ENCODE data around the gene INF2. TPM values are rescaled to one million over a fixed set of nuclear protein-coding genes. Genes with fewer than 3 reads are reported as not detected.

Gene INF2
- polyA plus RNA-seq, 1 experiment, result 14.9 TPM

DNA sequence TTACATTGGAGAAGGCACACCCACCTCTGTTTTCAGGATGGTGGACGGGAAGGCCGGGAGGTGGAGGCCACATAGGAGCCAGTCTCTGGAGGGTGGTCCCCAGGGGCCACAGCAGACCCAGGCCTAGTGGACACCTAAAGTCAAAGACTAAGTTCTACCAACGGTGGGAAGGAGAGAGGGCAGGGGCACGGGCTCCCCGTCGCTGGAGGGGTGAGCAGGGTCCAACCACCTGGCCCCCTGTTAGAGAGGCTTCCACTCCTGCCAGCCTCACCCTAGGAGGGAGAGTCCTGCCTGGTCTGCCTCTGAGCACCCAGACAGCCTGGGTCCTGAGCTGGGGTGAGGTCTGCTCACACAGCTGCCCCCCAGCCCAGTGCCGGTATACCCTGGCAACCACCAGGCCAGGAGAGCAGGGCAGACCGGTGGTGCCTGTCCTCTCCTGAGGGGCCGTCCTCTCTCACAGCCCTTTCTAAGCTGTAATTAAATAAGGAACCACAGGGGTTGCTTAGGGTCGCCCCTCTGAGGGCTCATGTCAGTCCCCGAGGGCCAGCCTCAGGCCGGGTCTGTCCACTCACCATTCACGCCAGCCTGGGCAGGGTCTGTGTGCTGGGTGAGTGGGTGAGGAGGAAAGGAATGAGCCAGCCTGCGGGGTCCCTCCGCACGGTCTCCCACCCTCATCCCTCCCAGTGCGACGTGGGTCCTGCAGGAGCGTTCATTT lies 2.3 kb downstream of the INF2 start:
- ChIA-PET POLR2A (no interaction called here), CTCF (interaction anchor here (1.3 to 2.0 kb wide), 2 partner anchors 17 to 32 kb away, joined by 4 to 5 read pairs; partner anchors contain the start of gene ADSS1)
- Histone ChIP-seq H3K27me3 (ENCODE audit: control insufficient read depth, insufficient read depth, low read length) (no peaks in the 10 kb centered on the region), H3K9me3 (ENCODE audit: control insufficient read depth, insufficient read depth, low read length) (no peaks in the 10 kb centered on the region; the same call in 1 of the 2 replicates), H3K4me3 (ENCODE audit: low read depth, low read length) (peak overlapping the region; percentile 87; the same call in 1 of the 2 replicates), H3K27ac (ENCODE audit: low read depth, low read length) (no peak overlapping the region)
- TF ChIP-seq, protein P1, sequence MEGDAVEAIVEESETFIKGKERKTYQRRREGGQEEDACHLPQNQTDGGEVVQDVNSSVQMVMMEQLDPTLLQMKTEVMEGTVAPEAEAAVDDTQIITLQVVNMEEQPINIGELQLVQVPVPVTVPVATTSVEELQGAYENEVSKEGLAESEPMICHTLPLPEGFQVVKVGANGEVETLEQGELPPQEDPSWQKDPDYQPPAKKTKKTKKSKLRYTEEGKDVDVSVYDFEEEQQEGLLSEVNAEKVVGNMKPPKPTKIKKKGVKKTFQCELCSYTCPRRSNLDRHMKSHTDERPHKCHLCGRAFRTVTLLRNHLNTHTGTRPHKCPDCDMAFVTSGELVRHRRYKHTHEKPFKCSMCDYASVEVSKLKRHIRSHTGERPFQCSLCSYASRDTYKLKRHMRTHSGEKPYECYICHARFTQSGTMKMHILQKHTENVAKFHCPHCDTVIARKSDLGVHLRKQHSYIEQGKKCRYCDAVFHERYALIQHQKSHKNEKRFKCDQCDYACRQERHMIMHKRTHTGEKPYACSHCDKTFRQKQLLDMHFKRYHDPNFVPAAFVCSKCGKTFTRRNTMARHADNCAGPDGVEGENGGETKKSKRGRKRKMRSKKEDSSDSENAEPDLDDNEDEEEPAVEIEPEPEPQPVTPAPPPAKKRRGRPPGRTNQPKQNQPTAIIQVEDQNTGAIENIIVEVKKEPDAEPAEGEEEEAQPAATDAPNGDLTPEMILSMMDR (IDR thresholded peaks at IDR 0.05; ENCODE audit: low read depth, low read length), result no peak
- no peak for DNase-seq (ENCODE audit: low read depth, low spot score)

DNA sequence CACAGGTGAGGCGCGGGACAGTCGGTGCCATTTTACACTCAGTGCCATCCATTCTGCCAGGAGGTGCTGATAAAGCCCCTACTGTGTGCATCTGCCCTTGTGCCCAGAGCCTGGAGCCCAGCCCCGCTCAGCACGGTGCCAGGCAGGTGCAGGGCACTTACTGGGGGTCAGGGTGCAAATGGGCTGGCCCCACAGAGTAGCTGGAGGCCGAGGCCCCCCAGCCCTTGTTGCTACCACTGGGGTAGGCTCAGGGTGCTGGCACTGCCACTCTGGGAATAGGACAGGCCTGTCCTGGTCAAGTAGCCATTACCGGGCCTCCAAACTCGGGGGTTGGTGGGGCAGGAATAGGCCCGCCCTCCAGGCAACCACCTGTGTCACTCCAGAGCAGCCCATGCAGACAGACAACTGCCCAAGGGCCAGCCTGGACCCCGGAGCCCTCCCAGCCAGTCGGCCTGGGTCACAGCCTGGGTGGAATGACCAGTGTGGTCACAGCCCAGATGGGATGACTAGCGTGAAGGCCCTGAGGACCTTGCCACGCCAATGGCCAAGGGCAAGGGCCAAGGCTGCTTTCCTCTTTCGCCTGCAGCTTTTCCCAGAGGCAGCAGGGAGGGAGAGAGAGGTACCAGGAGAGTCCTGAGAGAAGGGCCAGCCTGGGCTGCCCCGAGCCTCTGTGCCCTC lies 3.0 kb downstream of the INF2 start:
- Histone ChIP-seq H3K4me3 (ENCODE audit: low read depth, low read length) (no peak overlapping the region), H3K9me3 (ENCODE audit: control insufficient read depth, insufficient read depth, low read length) (no peaks in the 10 kb centered on the region; the same call in 1 of the 2 replicates), H3K27ac (ENCODE audit: low read depth, low read length) (no peak overlapping the region), H3K27me3 (ENCODE audit: control insufficient read depth, insufficient read depth, low read length) (no peaks in the 10 kb centered on the region)
- ChIA-PET CTCF (no interaction called here), POLR2A (no interaction called here)
- TF ChIP-seq, protein P1 (IDR thresholded peaks at IDR 0.05; ENCODE audit: low read depth, low read length), result no peak
- no peak for DNase-seq (ENCODE audit: low read depth, low spot score)

DNA sequence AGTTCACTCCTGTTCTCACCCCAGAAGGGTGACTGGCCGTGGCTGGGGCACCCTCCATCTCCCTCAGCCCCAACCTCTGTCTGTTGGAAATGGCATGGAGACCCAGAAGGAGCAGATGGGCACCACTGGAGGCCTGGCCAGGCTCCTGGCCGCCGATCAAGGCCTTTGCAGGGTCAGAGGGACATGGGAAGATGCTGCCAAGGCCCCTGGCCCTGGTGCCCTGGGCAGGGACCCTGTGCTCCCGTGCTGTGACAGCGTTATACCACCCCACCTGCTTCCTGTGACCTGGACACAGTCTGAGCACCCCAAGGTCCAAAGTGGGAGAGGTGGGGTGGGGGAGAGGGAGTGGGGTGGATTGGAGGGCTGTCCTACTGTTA lies 3.5 kb downstream of the INF2 start:
- Histone ChIP-seq H3K4me3 (ENCODE audit: low read depth, low read length) (no peak overlapping the region), H3K9me3 (ENCODE audit: control insufficient read depth, insufficient read depth, low read length) (no peaks in the 10 kb centered on the region; the same call in 1 of the 2 replicates), H3K27me3 (ENCODE audit: control insufficient read depth, insufficient read depth, low read length) (no peaks in the 10 kb centered on the region), H3K27ac (ENCODE audit: low read depth, low read length) (no peak overlapping the region)
- CTCF ChIA-PET, result interaction anchor here (1.2 kb wide), 1 partner anchor 16 kb away, joined by 3 read pairs; no protein-coding TSS in a partner anchor
- POLR2A ChIA-PET, result no interaction called here
- DNase-seq (ENCODE audit: low read depth, low spot score), result no peak
- TF ChIP-seq, protein P1 (IDR thresholded peaks at IDR 0.05; ENCODE audit: low read depth, low read length), result no peak

DNA sequence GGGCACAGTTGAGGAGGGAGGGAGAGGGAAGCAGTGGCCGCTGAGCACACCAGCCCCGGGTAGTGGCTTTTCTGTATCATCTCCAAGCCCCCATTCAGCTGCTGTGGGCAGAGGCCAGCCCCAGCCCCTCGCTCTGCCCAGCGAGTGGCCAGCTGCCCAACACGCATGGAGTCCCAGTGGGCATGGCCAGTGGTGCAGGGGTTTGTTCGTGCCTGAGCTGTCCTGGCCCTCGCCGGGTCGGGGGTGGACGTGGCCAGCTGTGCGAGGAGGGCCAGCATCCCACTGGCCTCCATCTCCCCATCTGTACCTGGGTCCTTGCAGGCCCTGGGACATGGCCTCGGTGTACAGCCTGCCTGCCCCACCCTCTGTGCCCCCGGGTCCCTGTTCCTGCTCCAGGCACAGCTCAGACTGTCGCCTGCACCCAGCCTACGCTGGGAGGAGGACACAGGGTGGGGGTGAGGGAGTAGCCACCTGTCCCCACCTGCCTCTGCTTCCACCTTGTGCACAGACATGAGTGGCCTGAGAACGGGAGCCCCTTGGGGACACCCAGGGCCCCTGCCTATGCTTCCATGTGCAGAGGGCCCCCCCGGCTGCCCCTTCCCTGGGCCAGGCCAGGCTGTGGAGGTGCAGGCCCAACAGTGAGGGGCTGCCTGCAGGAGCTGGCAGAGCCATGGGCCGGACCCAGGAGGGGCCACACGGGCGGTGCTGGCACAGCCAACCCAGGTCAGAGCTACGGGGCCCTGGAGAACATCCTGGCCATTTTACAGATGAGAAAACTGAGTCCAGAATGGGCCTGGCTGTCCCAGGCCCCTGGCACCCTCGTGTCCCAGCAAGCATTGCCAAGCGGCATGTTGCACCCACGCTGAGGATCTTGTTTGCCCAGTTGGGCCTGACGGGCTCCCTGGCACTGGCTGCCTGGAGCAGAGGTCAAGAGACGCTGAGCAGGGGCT lies 4.3 kb downstream of the INF2 start:
- Histone ChIP-seq H3K4me3 (ENCODE audit: low read depth, low read length) (no peak overlapping the region), H3K9me3 (ENCODE audit: control insufficient read depth, insufficient read depth, low read length) (no peaks in the 10 kb centered on the region; the same call in 1 of the 2 replicates), H3K27ac (ENCODE audit: low read depth, low read length) (no peak overlapping the region), H3K27me3 (ENCODE audit: control insufficient read depth, insufficient read depth, low read length) (no peaks in the 10 kb centered on the region)
- ChIA-PET CTCF (interaction anchor here (1.2 kb wide), 1 partner anchor 15 kb away, joined by 3 read pairs; no protein-coding TSS in a partner anchor), POLR2A (interaction anchor here (0.7 kb wide), 1 partner anchor 9 kb away, joined by 3 read pairs; no protein-coding TSS in a partner anchor)
- TF ChIP-seq, protein P1 (IDR thresholded peaks at IDR 0.05; ENCODE audit: low read depth, low read length), result no peak
- DNase-seq (ENCODE audit: low read depth, low spot score), result no peak
